GM10248 (cell line): ENCODE results near the gene DCST2.

Experiments used
- CTCF ChIA-PET: fragments of 300-600 bp; sonication (Branson Sonifier 250); formaldehyde crosslinking; extraction: SDS; loops from one replicate; lab custom pipeline; 2021; ENCODE audit warnings: antibody characterized with exemption; lab: Yijun Ruan, JAX
- POLR2A ChIA-PET: fragments of 350-650 bp; sonication (Branson Sonifier 250); formaldehyde crosslinking; extraction: SDS; loops from one replicate; lab custom pipeline; 2020; ENCODE audit warnings: antibody characterized with exemption; lab: Yijun Ruan, JAX
- DNase-seq: peaks from one replicate; pipeline ENCODE4 v3.0.0; 2012; ENCODE audit errors: extremely low spot score
- CTCF ChIP-seq: IDR thresholded peaks from 2 replicates; pipeline ENCODE4 v1.5.1; 2012; ENCODE audit warnings: mild to moderate bottlenecking, low read depth; ENCODE audit errors: extremely low read depth, missing control alignments, control extremely low read depth

Gene DCST2

GRCh38 chr1:155051342-155051776 is 17.8 kb upstream of the DCST2 start:
- DNase-seq = no peak
- POLR2A ChIA-PET = interaction anchor here (0.7 to 0.8 kb wide), 4 partner anchors 12 to 1786 kb away, joined by 3 to 5 read pairs (median 4); no protein-coding TSS in a partner anchor
- TF ChIP-seq CTCF = no peak

GRCh38 chr1:155050560-155051341 is 17.2 kb upstream of the DCST2 start, which contains the start of gene ADAM15:
ADAM15 (plus strand) TSS chr1:155051316; CDS start chr1:155051387, 71 bp downstream.
- peak; percentile 94 for TF ChIP-seq CTCF
- POLR2A ChIA-PET = interaction anchor here (0.7 to 0.8 kb wide), 4 partner anchors 12 to 1787 kb away, joined by 3 to 5 read pairs (median 4); no protein-coding TSS in a partner anchor
- peak; percentile 99 for DNase-seq
- CTCF ChIA-PET = interaction anchor here (0.8 to 20.4 kb wide), 32 partner anchors 9 to 564 kb away, joined by 3 to 285 read pairs (median 4); partner anchors contain the start of genes DCST1, DCST2, EFNA3 and EFNA4

More at GRCh38 chr1:155051342-155051776, 17.8 kb upstream of the DCST2 start:
- CTCF ChIA-PET = interaction anchor here (0.8 to 20.4 kb wide), 31 partner anchors 9 to 565 kb away, joined by 3 to 285 read pairs (median 5); partner anchors contain the start of genes DCST1, DCST2, EFNA3 and EFNA4

GRCh38 chr1:155049651-155050559 is 16.3 kb upstream of the DCST2 start:
- TF ChIP-seq CTCF = no peak
- no peak for DNase-seq
- POLR2A ChIA-PET = no interaction called here
- CTCF ChIA-PET = interaction anchor here (1.0 to 20.4 kb wide), 14 partner anchors 9 to 497 kb away, joined by 3 to 285 read pairs (median 5); partner anchors contain the start of genes EFNA4, KRTCAP2, PMVK and SHC1

- TF ChIP-seq CTCF = no peak
- CTCF ChIA-PET = interaction anchor here (0.7 to 20.4 kb wide), 10 partner anchors 8 to 489 kb away, joined by 3 to 285 read pairs (median 6); partner anchors contain the start of genes EFNA4 and KRTCAP2
- no peak for DNase-seq
Observed at GRCh38 chr1:155048449-155049334, 15.1 kb upstream of the DCST2 start.

GRCh38 chr1:155044812-155045657 is 11.5 kb upstream of the DCST2 start:
- POLR2A ChIA-PET = interaction anchor here (0.6 kb wide), 1 partner anchor 32 kb away, joined by 3 read pairs; no protein-coding TSS in a partner anchor
- peak; percentile 81 for DNase-seq
- CTCF ChIA-PET = interaction anchor here (1.1 to 20.4 kb wide), 17 partner anchors 9 to 485 kb away, joined by 3 to 285 read pairs (median 5); partner anchors contain the start of genes DCST1, DCST2, EFNA3 and EFNA4
- TF ChIP-seq CTCF = peak; percentile 67

More at GRCh38 chr1:155048449-155049334, 15.1 kb upstream of the DCST2 start:
- POLR2A ChIA-PET = no interaction called here
